Mucosa of descending colon (tissue), 3 donors: ENCODE data around the gene LAMC2. TPM values are rescaled to one million over a fixed set of nuclear protein-coding genes. Genes with fewer than 3 reads are reported as not detected.

Source experiments
- ATAC-seq: fragments of 200-7000 bp; cut with Tn5 transposase; one replicate; pipeline ENCODE4 v1.9.1; 2020; ENCODE audit warnings: mild to moderate bottlenecking, moderate library complexity
- DNase-seq, 3 donors: peaks; one replicate each; pipeline ENCODE4 v3.0.0-alpha.2; 2020
- H3K36me3 ChIP-seq: fragments of 200-600 bp; one replicate; pipeline ENCODE4 v1.8.0; 2021; ENCODE audit warnings: low read depth, mild to moderate bottlenecking
- H3K4me1 ChIP-seq: fragments of 200-600 bp; one replicate; pipeline ENCODE4 v1.8.0; 2021; ENCODE audit warnings: low read depth, mild to moderate bottlenecking
- H3K4me3 ChIP-seq: fragments of 200-600 bp; one replicate; pipeline ENCODE4 v1.8.0; 2021; ENCODE audit warnings: mild to moderate bottlenecking
- H3K9me3 ChIP-seq: fragments of 200-600 bp; one replicate; pipeline ENCODE4 v1.8.0; 2021; ENCODE audit warnings: mild to moderate bottlenecking
- intact Hi-C, 2 donors: fragments of 100-400 bp; cut with DNase I in 1 of 2; cut with micrococcal nuclease in 1 of 2; formaldehyde crosslinking; loops; one replicate each; pipeline versions ENCODE4 v1.11.0 to v1.11.1; 2022; cut with DNase I, micrococcal nuclease
- total RNA-seq, 3 donors: library from RNA; stranded (reverse); fragmentation: NEBNext Ultra II Directional in 2 of 3; extraction: Animal tissue kit (Norgen Biotek cat#: 25700) in 2 of 3; gene quantifications; one replicate each; pipeline versions ENCODE4 v1.2.1 to v1.2.4, GENCODE V29; 2021 to 2023
- TF ChIP-seq, protein P1 (sequence below): fragments of 200-600 bp; IDR thresholded peaks from one replicate; pipeline ENCODE4 v1.8.0; 2022; ENCODE audit warnings: antibody characterized with exemption, mild to moderate bottlenecking
- donor health status: DM: no; HTN: no; CAD: no; lungs with moderate emphysema.
- donor health status: DM: no; HTN: no; CAD: no.
- donor health status: DM: no; HTN: yes; CAD: no.

Gene LAMC2
- total RNA-seq, 3 donors from 2014 or later, result 16.3 to 36.9 (median 31.0) TPM

DNA sequence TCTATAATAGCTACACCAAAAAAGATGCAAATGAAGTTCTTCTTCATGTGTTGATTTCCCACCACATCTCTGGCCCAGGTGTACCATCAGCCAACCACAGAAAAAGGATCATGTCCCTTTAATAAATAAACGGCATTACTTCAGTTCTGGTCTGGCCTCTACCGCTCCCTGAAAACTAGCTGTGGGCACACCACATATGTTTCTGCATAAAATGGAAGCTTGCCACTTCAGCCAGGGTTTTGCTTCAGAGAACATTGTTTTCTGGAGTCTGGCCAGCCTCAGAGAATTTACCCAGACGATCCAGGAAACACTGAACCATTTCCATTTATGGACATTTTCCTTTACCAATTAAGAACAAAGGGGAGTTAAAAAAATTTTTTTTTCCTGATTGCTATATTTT, 5.8 kb upstream of the LAMC2 start:
- TF ChIP-seq, protein P1, sequence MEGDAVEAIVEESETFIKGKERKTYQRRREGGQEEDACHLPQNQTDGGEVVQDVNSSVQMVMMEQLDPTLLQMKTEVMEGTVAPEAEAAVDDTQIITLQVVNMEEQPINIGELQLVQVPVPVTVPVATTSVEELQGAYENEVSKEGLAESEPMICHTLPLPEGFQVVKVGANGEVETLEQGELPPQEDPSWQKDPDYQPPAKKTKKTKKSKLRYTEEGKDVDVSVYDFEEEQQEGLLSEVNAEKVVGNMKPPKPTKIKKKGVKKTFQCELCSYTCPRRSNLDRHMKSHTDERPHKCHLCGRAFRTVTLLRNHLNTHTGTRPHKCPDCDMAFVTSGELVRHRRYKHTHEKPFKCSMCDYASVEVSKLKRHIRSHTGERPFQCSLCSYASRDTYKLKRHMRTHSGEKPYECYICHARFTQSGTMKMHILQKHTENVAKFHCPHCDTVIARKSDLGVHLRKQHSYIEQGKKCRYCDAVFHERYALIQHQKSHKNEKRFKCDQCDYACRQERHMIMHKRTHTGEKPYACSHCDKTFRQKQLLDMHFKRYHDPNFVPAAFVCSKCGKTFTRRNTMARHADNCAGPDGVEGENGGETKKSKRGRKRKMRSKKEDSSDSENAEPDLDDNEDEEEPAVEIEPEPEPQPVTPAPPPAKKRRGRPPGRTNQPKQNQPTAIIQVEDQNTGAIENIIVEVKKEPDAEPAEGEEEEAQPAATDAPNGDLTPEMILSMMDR, result no peak
- intact Hi-C loops, result no loop called here
- no peaks in the 10 kb centered on the region for H3K36me3 ChIP-seq
- DNase-seq, result peak in 1 of 3 donors; percentile 61
- no peaks in the 10 kb centered on the region for H3K4me1 ChIP-seq
- no peaks in the 10 kb centered on the region for H3K9me3 ChIP-seq
- ATAC-seq, result peak; percentile 73
- H3K4me3 ChIP-seq, result no peak overlapping the region

DNA sequence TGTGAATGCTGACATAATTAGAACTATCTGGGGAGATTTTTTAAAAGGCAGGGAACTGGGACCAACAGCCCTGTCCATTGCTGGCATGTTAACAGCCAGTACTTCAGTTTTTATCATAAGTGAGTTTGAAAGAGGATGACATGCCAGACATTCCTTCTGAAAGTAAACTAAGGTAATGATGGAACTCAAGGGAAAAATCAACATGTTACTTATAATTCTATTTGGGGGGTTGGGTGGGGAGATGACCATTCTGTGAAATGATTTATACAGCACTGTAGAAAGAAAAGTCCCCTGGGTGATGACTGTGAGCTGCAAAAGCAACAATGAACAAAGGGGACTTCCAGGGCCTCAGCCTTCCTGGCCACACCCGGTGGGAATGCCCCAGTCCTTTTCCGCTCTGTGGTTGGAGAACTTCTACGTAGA, 5.4 kb upstream of the LAMC2 start:
- peak; percentile 91 for ATAC-seq
- DNase-seq, result peak in 1 of 3 donors; percentile 59
- no peaks in the 10 kb centered on the region for H3K9me3 ChIP-seq
- no peak overlapping the region for H3K4me3 ChIP-seq
- intact Hi-C loops, result no loop called here
- H3K36me3 ChIP-seq, result no peaks in the 10 kb centered on the region
- H3K4me1 ChIP-seq, result no peaks in the 10 kb centered on the region
- TF ChIP-seq, protein P1, result no peak

DNA sequence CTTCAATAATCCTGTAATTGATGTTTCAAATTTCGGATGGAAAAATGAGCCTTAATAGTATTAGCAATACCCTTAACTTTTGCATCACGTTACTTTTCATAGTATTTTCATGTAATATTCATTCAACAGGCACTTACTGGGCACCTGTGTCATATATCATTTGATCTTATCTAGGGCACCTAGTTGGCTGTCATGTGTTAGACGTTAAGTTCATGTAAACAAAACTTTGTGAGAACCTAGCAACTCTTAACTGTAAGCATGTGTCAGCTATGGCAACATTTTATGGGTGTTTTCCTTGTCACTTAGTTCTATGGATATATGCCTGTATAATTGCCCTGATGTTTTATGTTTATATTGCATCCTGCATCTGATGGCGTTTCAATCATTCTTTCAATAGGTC, 777 bp downstream of the LAMC2 start:
- Histone ChIP-seq H3K36me3 (no peaks in the 10 kb centered on the region), H3K9me3 (no peaks in the 10 kb centered on the region), H3K4me3 (no peak overlapping the region), H3K4me1 (peaks cover 4% of the 10 kb centered on the region)
- no peak for DNase-seq
- intact Hi-C loops, result no loop called here
- TF ChIP-seq, protein P1, result no peak
- peak; percentile 83 for ATAC-seq

DNA sequence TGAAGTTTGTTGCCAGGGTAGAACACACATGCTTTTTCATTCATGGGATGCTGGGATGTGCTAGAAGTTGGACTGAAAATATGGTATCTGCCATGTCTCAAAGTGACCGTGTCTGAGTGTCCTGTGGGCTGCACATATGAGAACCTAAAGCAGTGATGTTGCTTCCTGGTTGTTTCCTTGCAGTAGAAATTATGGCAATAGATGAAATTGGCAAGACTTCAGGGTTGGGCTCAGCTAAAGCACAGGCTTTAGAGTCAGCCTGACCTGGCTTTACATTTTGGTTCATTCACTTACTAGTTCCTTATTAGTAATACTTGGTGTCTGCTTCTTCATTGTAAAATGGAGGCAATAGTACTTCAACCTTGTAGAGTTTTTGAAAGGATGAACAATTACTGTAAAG, 2.2 kb downstream of the LAMC2 start:
- DNase-seq, result no peak
- intact Hi-C loops, result no loop called here
- no peaks in the 10 kb centered on the region for H3K36me3 ChIP-seq
- H3K4me3 ChIP-seq, result no peak overlapping the region
- peaks cover 4% of the 10 kb centered on the region for H3K4me1 ChIP-seq
- no peaks in the 10 kb centered on the region for H3K9me3 ChIP-seq
- no peak for ATAC-seq
- TF ChIP-seq, protein P1, result no peak

DNA sequence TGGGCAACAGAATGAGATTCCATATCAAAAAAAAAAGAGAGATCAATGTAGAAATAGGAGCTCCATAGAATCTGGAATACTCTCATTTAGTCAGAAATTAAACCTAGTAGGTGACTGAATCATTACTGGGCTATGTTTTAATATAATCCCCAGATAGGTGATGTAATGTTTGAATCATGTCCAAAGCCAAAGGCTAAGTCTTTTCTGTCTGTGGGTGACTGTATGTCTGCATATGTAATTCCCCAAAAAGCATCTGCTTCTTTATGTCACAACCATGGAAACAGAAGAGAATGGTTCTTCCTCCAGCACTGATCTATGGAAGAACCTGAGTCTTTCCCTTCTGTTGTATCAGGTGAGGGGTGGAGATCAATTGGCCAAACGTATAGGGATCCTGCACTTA, 5.8 kb downstream of the LAMC2 start:
- intact Hi-C loops, result no loop called here

More for the DNA sequence above, 5.8 kb downstream of the LAMC2 start:
- no peak for ATAC-seq
- Histone ChIP-seq H3K36me3 (no peaks in the 10 kb centered on the region), H3K4me1 (peaks cover 8% of the 10 kb centered on the region), H3K4me3 (no peak overlapping the region), H3K9me3 (no peaks in the 10 kb centered on the region)
- DNase-seq, result no peak
- TF ChIP-seq, protein P1, result no peak
